ENCODE results near the gene GBX1. TPM values are rescaled to one million over a fixed set of nuclear protein-coding genes. Genes with fewer than 3 reads are reported as not detected.

GBX1 gene
- total RNA-seq, 3 donors from 2014 or later (not counting 1 experiment from before 2014, with no cell fraction given) = not detected

GRCh38 chr7:151131224-151131591 lies 36.3 kb downstream of the GBX1 start:
- intact Hi-C loops (cut with micrococcal nuclease) = no loop called here
- no peaks in the 10 kb centered on the region for H3K9me3 Mint-ChIP-seq
- Histone ChIP-seq H3K36me3 (ENCODE audit: control insufficient read depth, insufficient read depth, low read length) (peaks cover 9% of the 10 kb centered on the region), H3K27ac (ENCODE audit: low read length) (no peak overlapping the region), H3K27me3 (ENCODE audit: control insufficient read depth, insufficient read depth, low read length) (no peaks in the 10 kb centered on the region), H3K9me3 (ENCODE audit: control insufficient read depth, insufficient read depth, low read length) (no peaks in the 10 kb centered on the region), H3K4me3 (ENCODE audit: low read length) (no peak overlapping the region), H3K4me1 (ENCODE audit: control insufficient read depth, insufficient read depth, low read length) (no peaks in the 10 kb centered on the region)
- H3K27ac Mint-ChIP-seq = no peak overlapping the region
- 100% methylated on average over 12 of the region's 13 CpGs for WGBS (ENCODE audit: insufficient coverage)
- DNase-seq (no peak), ATAC-seq (no peak)
- H3K27me3 Mint-ChIP-seq (ENCODE audit: low read depth in 2 of 2) = no peaks in the 10 kb centered on the region
- no peak overlapping the region for H3K4me3 Mint-ChIP-seq
- TF ChIP-seq CTCF (IDR thresholded peaks at IDR 0.05) = no peak
- H3K4me1 Mint-ChIP-seq = no peaks in the 10 kb centered on the region
- H3K36me3 Mint-ChIP-seq = no peaks in the 10 kb centered on the region

GRCh38 chr7:151130741-151131157 lies 36.7 kb downstream of the GBX1 start:
- no peaks in the 10 kb centered on the region for H3K4me1 ChIP-seq (ENCODE audit: control insufficient read depth, insufficient read depth, low read length)
- no peaks in the 10 kb centered on the region for H3K9me3 Mint-ChIP-seq
- no peak for DNase-seq
- H3K36me3 Mint-ChIP-seq = no peaks in the 10 kb centered on the region
- peaks cover 9% of the 10 kb centered on the region for H3K36me3 ChIP-seq (ENCODE audit: control insufficient read depth, insufficient read depth, low read length)
- H3K4me3 ChIP-seq (ENCODE audit: low read length) = no peak overlapping the region
- no peak overlapping the region for H3K27ac Mint-ChIP-seq
- intact Hi-C loops (cut with micrococcal nuclease) = no loop called here
- no peaks in the 10 kb centered on the region for H3K27me3 Mint-ChIP-seq (ENCODE audit: low read depth in 2 of 2)
- no peak overlapping the region for H3K4me3 Mint-ChIP-seq
- no peaks in the 10 kb centered on the region for H3K27me3 ChIP-seq (ENCODE audit: control insufficient read depth, insufficient read depth, low read length)
- 93% methylated on average over 17 of the region's 17 CpGs for WGBS (ENCODE audit: insufficient coverage)
- TF ChIP-seq CTCF (IDR thresholded peaks at IDR 0.05) = no peak
- no peak overlapping the region for H3K27ac ChIP-seq (ENCODE audit: low read length)
- H3K4me1 Mint-ChIP-seq = no peaks in the 10 kb centered on the region
- no peaks in the 10 kb centered on the region for H3K9me3 ChIP-seq (ENCODE audit: control insufficient read depth, insufficient read depth, low read length)
- ATAC-seq = no peak

GRCh38 chr7:151129960-151130591 lies 37.4 kb downstream of the GBX1 start:
- Mint-ChIP-seq H3K27ac (no peak overlapping the region), H3K36me3 (no peaks in the 10 kb centered on the region), H3K27me3 (ENCODE audit: low read depth in 2 of 2) (no peaks in the 10 kb centered on the region), H3K4me1 (no peaks in the 10 kb centered on the region), H3K9me3 (no peaks in the 10 kb centered on the region), H3K4me3 (no peak overlapping the region)
- no peaks in the 10 kb centered on the region for H3K4me1 ChIP-seq (ENCODE audit: control insufficient read depth, insufficient read depth, low read length)
- H3K4me3 ChIP-seq (ENCODE audit: low read length) = no peak overlapping the region
- H3K9me3 ChIP-seq (ENCODE audit: control insufficient read depth, insufficient read depth, low read length) = no peaks in the 10 kb centered on the region
- DNase-seq (no peak), ATAC-seq (no peak)
- no peak overlapping the region for H3K27ac ChIP-seq (ENCODE audit: low read length)
- TF ChIP-seq CTCF (IDR thresholded peaks at IDR 0.05) = no peak
- H3K36me3 ChIP-seq (ENCODE audit: control insufficient read depth, insufficient read depth, low read length) = peaks cover 9% of the 10 kb centered on the region
- WGBS (ENCODE audit: insufficient coverage) = 90% methylated on average over 9 of the region's 9 CpGs
- intact Hi-C loops (cut with micrococcal nuclease) = no loop called here
- H3K27me3 ChIP-seq (ENCODE audit: control insufficient read depth, insufficient read depth, low read length) = no peaks in the 10 kb centered on the region
